ENCODE data around the gene DNAAF5. TPM values are rescaled to one million over a fixed set of nuclear protein-coding genes. Genes with fewer than 3 reads are reported as not detected.

The DNAAF5 gene
- total and polyA plus RNA-seq, 8 donors, result 6.7 to 210 (median 22.4) TPM

GRCh38 chr7:728602-729001 lies 2.1 kb downstream of the DNAAF5 start:
- no peak for TF ChIP-seq POLR2A (IDR thresholded peaks at IDR 0.05)
- TF ChIP-seq EP300 (IDR thresholded peaks at IDR 0.05), result no peak
- TF ChIP-seq CTCF (IDR thresholded peaks at IDR 0.05), result no peak
- no peak for TF ChIP-seq POLR2AphosphoS5 (IDR thresholded peaks at IDR 0.05)

GRCh38 chr7:729140-730000 lies 2.9 kb downstream of the DNAAF5 start:
- TF ChIP-seq POLR2AphosphoS5 (IDR thresholded peaks at IDR 0.05) (no peak), EP300 (IDR thresholded peaks at IDR 0.05) (no peak), CTCF (IDR thresholded peaks at IDR 0.05) (no peak), POLR2A (IDR thresholded peaks at IDR 0.05) (no peak)
- Histone ChIP-seq H3K27ac (no peak overlapping the region), H3K4me3 (no peak overlapping the region), H3K4me1 (peaks cover 21 to 57% (median 44%) of the 10 kb centered on the region in 4 donors), H3K36me3 (peaks cover 7 to 54% (median 39%) of the 10 kb centered on the region in 4 donors), H3K9me3 (peaks cover 0 to 5% (median 2%) of the 10 kb centered on the region in 4 donors), H3K27me3 (no peaks in the 10 kb centered on the region)
- no peak for DNase-seq
- WGBS, 5 donors, result 88 to 93% (median 91%) methylated on average over 19 to 29 of the region's 29 CpGs
- intact Hi-C loops (cut with DNase I; ENCODE audit: low total_unique reads), result no loop called here

More at GRCh38 chr7:728602-729001, 2.1 kb downstream of the DNAAF5 start:
- Histone ChIP-seq H3K36me3 (peaks cover 7 to 46% (median 34%) of the 10 kb centered on the region in 4 donors), H3K27me3 (no peaks in the 10 kb centered on the region), H3K4me1 (peaks cover 21 to 57% (median 44%) of the 10 kb centered on the region in 4 donors), H3K27ac (peak overlapping the region in 1 of 5 donors; percentile 84), H3K4me3 (no peak overlapping the region), H3K9me3 (no peaks in the 10 kb centered on the region)
- 87 to 93% (median 90%) methylated on average over 9 of the region's 9 CpGs for WGBS, 5 donors
- intact Hi-C loops (cut with DNase I; ENCODE audit: low total_unique reads), result no loop called here
- no peak for DNase-seq

GRCh38 chr7:730501-731439 lies 4.3 kb downstream of the DNAAF5 start:
- Histone ChIP-seq H3K9me3 (peaks cover 0 to 12% (median 5%) of the 10 kb centered on the region in 4 donors), H3K4me1 (peaks cover 21 to 49% (median 35%) of the 10 kb centered on the region in 4 donors), H3K4me3 (no peak overlapping the region), H3K27me3 (no peaks in the 10 kb centered on the region), H3K27ac (no peak overlapping the region), H3K36me3 (peaks cover 7 to 64% (median 44%) of the 10 kb centered on the region in 4 donors)
- TF ChIP-seq CTCF (IDR thresholded peaks at IDR 0.05) (no peak), EP300 (IDR thresholded peaks at IDR 0.05) (no peak), POLR2AphosphoS5 (IDR thresholded peaks at IDR 0.05) (no peak), POLR2A (IDR thresholded peaks at IDR 0.05) (no peak)
- intact Hi-C loops (cut with DNase I; ENCODE audit: low total_unique reads), result no loop called here
- 73 to 88% (median 86%) methylated on average over 7 to 23 of the region's 23 CpGs for WGBS, 5 donors
- no peak for DNase-seq
